Epithelial cell of esophagus (primary cell): Measurements from ENCODE around the gene CCDC39.

ENCODE experiments used
- DNase-seq: peaks from one replicate; pipeline ENCODE4 v3.0.0; 2010; ENCODE audit warnings: low read depth
- H3K4me3 ChIP-seq: 2 replicates; pipeline ENCODE4 v1.5.1; 2011; ENCODE audit warnings: mild to moderate bottlenecking, low read length, control low read depth
- TF ChIP-seq, protein P1 (sequence below): IDR thresholded peaks from 2 replicates; pipeline ENCODE4 v1.5.1; 2011; ENCODE audit warnings: low read depth, mild to moderate bottlenecking, low read length, control low read depth, inconsistent platforms; ENCODE audit not compliant: insufficient read depth; ENCODE audit errors: missing control alignments

CCDC39 gene

DNA sequence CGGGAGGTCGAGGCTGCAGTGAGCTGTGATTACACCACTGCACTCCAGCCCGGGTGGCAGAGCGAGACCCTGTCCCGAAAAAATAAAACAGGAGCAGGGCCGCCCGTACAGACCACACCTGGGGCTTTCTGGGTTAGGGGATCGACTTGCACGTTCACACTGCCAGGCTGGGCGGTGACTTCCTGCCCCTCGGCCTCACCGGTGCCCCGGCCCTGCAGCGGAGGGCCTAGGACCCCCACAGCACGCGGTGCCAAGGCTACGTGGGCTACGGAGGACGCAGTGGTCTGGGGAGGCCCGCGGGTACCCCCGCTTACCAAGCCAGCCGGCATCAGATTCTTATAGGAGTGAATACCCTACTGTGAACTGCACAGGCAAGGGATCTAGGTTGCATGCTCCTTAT lies 88.9 kb downstream of the CCDC39 start:
- DNase-seq, result no peak

DNA sequence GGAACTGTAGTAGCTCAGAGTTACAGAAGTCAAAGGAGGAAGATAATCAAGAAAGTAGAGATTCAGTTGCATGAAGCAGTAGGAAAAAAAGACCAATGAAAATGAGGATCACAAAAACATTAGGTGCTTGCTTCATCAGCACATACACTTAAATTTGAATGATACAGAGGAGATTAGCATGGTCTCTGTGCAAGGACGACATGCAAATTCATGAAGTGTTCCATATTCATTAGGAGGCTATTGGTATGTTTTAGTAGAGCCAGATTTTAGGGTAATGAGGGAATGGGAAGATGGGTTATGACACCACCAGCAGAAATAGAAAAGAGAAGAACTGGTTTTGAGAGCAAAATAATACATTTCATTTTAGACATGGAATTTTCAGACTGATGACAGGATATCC lies 98.4 kb downstream of the CCDC39 start:
- TF ChIP-seq, protein P1, sequence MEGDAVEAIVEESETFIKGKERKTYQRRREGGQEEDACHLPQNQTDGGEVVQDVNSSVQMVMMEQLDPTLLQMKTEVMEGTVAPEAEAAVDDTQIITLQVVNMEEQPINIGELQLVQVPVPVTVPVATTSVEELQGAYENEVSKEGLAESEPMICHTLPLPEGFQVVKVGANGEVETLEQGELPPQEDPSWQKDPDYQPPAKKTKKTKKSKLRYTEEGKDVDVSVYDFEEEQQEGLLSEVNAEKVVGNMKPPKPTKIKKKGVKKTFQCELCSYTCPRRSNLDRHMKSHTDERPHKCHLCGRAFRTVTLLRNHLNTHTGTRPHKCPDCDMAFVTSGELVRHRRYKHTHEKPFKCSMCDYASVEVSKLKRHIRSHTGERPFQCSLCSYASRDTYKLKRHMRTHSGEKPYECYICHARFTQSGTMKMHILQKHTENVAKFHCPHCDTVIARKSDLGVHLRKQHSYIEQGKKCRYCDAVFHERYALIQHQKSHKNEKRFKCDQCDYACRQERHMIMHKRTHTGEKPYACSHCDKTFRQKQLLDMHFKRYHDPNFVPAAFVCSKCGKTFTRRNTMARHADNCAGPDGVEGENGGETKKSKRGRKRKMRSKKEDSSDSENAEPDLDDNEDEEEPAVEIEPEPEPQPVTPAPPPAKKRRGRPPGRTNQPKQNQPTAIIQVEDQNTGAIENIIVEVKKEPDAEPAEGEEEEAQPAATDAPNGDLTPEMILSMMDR, result no peak
- no peak overlapping the region for H3K4me3 ChIP-seq
- DNase-seq, result no peak

More for the DNA sequence above, 88.9 kb downstream of the CCDC39 start:
- TF ChIP-seq, protein P1, result no peak
- H3K4me3 ChIP-seq, result no peak overlapping the region

DNA sequence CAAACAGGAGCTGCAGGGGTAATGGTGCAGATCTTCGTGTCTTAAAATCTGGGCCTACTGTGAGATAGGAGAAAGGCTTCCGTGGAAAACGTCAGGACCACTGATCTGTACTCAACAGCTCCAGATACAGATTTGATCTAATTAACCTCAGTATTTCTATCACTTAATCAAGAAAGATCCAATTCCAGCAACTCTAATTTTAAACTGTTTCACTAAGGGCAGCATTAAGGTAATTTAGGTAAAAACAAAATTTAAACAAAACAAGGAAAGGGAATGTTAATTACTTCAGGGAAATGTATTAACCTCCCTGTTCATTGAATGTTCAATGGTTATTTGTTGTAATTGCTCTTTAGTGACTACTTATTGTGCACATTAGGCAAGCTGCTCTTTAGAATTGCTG lies 103.7 kb downstream of the CCDC39 start:
- DNase-seq, result no peak
- no peak overlapping the region for H3K4me3 ChIP-seq
- TF ChIP-seq, protein P1, result no peak

DNA sequence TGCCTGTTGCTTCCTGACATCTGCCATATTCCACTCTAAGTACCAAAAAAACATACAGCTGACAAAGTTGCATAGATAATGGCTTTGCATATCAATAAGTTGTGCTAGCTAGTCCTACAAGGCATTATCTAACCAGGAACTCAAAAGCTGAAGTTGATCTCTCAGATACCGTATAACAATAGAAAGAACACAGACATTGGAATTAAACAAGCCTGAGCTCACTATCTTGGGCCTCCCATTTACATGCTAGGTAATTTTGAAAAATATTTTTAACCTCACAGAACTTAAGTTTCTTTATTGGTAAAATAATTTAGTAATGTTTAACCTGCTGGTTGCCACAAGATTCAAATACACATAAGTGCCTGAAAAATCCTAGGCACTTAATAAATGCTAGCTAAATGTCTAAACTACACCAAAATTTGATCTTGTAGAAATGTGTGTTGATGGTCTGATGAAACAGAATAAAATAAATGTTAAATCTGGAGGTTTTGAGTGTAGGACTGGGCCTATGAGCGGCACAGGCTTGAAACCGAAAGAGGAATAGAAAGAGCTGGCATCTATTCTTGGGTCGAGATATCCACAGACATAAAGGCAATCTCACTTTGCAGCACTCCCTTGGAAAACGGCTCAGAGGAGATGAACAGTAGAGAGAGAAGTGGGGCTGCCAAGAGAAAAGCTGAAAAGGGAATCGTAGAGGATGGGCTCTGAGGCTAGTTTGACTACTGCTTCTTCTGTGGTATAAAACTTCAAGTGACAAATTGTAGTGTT lies 107.3 kb downstream of the CCDC39 start:
- TF ChIP-seq, protein P1, result no peak
- DNase-seq, result no peak
- H3K4me3 ChIP-seq, result no peak overlapping the region

DNA sequence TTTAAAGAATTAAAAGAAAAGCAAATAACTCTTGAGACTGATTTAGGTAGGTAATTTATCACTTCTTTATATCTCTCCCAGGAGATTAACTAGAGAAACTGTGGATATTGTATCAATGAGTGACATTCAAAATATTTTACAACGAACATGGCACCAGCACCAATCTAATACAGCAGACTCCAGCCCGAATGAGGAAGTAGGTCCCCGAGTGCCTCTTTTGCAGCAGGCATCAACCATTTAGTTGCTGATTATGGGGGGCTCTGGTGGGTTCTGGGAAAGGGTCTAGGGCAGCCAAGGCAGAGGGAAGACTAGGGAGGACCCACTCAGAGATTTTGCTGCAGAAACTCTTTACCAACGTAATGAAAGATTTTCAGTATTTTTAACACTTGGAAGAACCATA lies 109.1 kb downstream of the CCDC39 start:
- TF ChIP-seq, protein P1, result no peak
- H3K4me3 ChIP-seq, result no peak overlapping the region
- no peak for DNase-seq

DNA sequence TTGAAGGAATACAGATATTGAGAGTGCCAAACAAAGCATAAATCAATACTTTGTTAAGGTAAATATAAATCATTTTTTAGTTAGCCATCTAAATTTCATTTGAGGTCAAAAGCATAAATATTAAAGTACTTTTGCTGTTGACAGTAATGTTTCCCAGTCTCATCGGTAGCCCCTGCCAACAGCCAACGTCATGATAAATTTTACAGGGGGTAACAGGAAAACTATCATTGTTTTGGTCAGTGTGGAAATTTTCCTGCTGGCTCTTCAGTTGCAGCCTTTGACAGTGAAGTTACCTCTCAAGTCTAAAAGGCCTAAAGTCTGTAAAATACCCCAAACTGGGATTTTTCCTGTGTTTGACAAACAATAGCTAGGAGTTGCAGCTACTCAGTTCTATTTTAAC lies 114.6 kb downstream of the CCDC39 start:
- TF ChIP-seq, protein P1, result no peak
- no peak for DNase-seq
- no peak overlapping the region for H3K4me3 ChIP-seq
